ENCODE data around the gene CWH43.
"Not testable (repeated sequence)": the region's sequence is repeated elsewhere in the genome, so short reads cannot be mapped to it uniquely, and the experiment has no call there.

The CWH43 gene

DNA sequence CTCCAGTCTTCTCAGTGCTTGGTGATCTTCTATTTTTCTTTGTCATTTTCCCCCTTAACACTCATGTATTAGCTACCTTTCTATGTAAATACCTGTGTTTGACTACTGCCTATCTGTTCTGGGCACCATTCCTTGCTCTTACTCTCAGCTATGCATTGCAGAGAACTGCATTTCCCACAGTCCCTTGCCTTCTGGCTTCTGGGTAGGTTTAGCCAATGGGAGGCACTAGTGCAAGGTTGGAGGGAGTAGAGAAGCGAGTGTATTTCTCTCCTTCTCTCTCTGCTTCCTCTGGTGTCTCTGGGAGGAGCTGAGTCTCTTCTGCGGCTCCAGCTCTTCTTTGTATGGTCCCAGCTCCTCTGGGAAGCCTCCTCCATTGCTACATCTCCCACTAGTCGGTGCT, 50.5 kb downstream of the CWH43 start:
- H3K4me3 ChIP-seq (ENCODE audit: low read depth, low read length), result no peak overlapping the region
- TF ChIP-seq CTCF (IDR thresholded peaks at IDR 0.05; ENCODE audit: low read depth, low read length), result no peak

GRCh38 chr4:49044270-49044669, 58.2 kb downstream of the CWH43 start:
- no peak for TF ChIP-seq CTCF (IDR thresholded peaks at IDR 0.05; ENCODE audit: low read depth, low read length)
- no peak overlapping the region for H3K4me3 ChIP-seq (ENCODE audit: low read depth, low read length)

DNA sequence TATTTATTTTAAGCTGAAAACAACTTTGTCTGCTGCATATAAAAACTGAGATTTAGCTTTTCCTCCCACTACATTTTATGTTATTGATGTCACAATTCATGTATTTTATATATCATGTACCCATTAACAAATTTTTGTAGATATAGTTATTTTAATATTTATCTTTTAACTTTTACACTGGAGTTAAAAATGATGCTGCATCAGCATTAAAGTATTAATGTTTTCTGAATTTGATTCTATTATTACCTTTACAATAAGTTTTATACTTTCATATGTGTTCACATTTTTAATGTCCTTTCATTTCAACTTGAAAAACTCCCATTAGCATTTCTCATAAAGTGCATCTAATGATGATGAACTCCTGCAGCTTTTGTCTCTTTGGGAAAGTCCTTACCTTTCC, 72.2 kb downstream of the CWH43 start:
- H3K4me3 ChIP-seq (ENCODE audit: low read depth, low read length), result no peak overlapping the region
- no peak for TF ChIP-seq CTCF (IDR thresholded peaks at IDR 0.05; ENCODE audit: low read depth, low read length)

DNA sequence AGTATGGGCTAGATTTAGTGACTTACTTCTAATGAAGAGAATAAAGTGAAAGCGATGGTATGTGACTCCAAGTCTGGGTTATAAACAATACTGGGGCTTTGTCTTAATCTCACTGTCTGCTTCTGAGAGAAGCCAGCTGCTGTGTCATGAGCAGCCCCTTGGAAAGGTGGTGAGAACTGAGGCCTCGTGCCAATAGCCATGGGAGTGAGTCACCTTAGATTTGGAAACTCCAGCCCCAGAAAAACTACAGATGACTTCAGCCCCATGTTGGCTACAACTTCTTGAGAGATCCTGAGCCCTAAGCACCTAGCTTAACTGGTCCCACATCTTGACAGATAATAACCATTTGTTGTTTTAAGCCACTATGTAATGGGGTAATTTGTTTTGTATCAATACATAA, 77.6 kb downstream of the CWH43 start:
- no peak overlapping the region for H3K4me3 ChIP-seq (ENCODE audit: low read depth, low read length)
- TF ChIP-seq CTCF (IDR thresholded peaks at IDR 0.05; ENCODE audit: low read depth, low read length), result no peak

DNA sequence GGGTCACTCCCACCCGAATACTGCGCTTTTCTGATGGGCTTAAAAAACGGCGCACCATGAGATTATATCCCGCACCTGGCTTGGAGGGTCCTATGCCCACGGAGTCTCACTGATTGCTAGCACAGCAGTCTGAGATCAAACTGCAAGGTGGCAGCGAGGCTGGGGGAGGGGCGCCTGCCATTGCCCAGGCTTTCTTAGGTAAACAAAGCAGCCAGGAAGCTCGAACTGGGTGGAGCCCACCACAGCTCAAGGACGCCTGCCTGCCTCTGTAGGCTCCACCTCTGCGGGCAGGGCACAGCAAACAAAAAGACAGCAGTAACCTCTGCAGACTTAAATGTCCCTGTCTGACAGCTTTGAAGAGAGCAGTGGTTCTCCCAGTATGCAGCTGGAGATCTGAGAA, 86.1 kb downstream of the CWH43 start:
- H3K4me3 ChIP-seq (ENCODE audit: low read depth, low read length), result not testable (repeated sequence)

- H3K4me3 ChIP-seq (ENCODE audit: low read depth, low read length), result not testable (repeated sequence)
Observed at GRCh38 chr4:49091883-49092282, 105.8 kb downstream of the CWH43 start.

- H3K4me3 ChIP-seq (ENCODE audit: low read depth, low read length), result not testable (repeated sequence)
Observed at GRCh38 chr4:49092608-49093135, 106.6 kb downstream of the CWH43 start.

DNA sequence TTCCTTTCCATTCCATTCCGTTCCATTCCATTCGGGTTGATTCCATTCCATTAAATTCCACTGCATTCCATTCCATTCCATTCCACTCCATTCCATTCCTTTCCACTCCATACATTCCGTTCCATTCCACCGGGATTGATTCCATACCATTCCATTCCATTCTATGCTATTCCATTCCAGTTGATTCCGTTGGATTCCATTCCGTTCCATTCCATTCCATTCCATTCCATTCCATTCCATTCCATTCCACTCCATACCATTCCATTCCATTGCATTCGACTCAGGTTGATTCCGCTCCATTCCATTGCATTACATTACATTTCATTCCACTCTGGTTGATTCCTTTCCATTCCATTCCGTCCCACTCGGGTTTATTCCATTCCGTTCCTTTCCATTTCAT, 110.1 kb downstream of the CWH43 start:
- H3K4me3 ChIP-seq (ENCODE audit: low read depth, low read length), result not testable (repeated sequence)

DNA sequence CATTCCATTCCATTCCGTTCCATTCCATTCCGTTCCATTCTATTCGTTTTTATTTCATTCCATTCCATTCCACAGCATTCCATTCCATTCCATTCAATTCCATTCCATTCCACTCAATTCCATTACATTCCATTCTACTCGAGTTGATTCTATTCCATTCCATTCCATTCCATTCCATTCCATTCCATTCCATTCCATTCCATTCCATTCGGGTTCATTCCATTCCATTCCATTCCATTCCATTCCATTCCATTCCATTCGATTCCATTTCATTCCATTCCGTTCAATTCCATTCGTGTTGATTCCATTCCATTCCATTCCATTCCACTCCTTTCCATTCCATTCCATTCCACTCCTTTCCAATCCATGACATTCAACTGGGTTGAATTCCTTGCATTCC, 110.6 kb downstream of the CWH43 start:
- H3K4me3 ChIP-seq (ENCODE audit: low read depth, low read length), result not testable (repeated sequence)

DNA sequence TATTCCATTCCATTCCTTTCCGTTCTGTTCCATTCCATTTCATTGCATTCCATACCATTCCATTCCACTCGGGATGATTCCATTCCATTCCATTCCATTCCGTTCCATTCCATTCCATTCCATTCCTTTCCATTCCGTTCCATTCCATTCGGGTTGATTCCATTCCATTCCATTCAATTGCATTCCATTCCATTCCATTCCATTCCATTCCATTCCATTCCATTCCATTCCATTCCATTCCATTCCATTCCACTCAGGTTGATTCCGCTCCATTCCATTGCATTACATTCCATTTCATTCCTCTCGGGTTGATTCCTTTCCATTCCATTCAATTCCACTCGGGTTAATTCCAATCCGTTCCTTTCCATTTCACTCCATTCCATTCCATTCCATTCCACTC, 111.0 kb downstream of the CWH43 start:
- H3K4me3 ChIP-seq (ENCODE audit: low read depth, low read length), result not testable (repeated sequence)

DNA sequence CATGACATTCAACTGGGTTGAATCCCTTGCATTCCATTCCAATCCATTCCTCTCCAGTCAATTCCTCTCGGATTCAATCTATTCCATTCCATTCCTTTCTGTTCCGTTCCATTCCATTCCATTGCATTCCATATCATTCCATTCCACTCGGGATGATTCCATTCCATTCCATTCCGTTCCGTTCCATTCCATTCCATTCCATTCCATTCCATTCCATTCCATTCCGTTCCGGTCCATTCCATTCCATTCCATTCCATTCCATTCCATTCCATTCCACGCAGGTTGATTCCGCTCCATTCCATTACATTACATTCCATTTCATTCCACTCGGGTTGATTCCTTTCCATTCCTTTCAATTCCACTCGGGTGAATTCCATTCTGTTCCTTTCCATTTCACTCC, 111.4 kb downstream of the CWH43 start:
- H3K4me3 ChIP-seq (ENCODE audit: low read depth, low read length), result not testable (repeated sequence)

GRCh38 chr4:49098034-49098759, 112.1 kb downstream of the CWH43 start:
- not testable (repeated sequence) for H3K4me3 ChIP-seq (ENCODE audit: low read depth, low read length)

GRCh38 chr4:49099831-49100444, 113.9 kb downstream of the CWH43 start:
- H3K4me3 ChIP-seq (ENCODE audit: low read depth, low read length), result not testable (repeated sequence)

DNA sequence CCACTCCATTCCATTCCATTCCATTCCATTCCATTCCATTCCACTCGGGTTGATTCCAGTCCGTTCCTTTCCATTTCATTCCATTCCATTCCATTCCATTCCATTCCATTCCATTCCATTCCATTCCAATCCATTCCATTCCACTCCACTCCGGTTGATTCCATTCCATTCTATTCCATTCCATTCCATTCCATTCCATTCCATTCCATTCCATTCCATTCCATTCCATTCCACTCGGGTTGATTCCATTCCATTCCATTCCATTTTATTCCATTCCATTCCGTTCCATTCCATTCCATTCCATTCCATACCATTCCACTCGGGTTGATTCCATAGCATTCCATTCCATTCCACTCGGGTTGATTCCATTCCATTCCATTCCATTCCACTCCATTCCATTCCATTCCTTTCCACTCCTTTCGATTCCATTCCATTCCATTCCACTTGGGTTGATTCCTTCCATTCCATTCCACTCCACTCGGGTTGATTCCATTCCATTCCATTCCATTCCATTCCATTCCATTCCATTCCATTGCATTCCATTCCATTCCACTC, 116.3 kb downstream of the CWH43 start:
- not testable (repeated sequence) for H3K4me3 ChIP-seq (ENCODE audit: low read depth, low read length)

- not testable (repeated sequence) for H3K4me3 ChIP-seq (ENCODE audit: low read depth, low read length)
Observed at GRCh38 chr4:49103436-49104136, 117.5 kb downstream of the CWH43 start.

Measured in WI38 (cell line).